GM12875 (cell line): ENCODE measurements around the gene CCDC187.

Experiments
- H3K4me3 ChIP-seq: one replicate; pipeline ENCODE4 v1.5.1; 2011; ENCODE audit warnings: low read depth, low read length, control low read depth
- CTCF ChIP-seq: IDR thresholded peaks from 2 replicates; pipeline ENCODE4 v1.5.1; 2011; ENCODE audit warnings: low read depth, mild to moderate bottlenecking, control low read depth, inconsistent platforms, low read length, moderate library complexity, borderline replicate concordance; ENCODE audit not compliant: insufficient read depth

CCDC187 gene

GRCh38 chr9:136277746-136278145 is 26.1 kb downstream of the CCDC187 start:
- no peak for TF ChIP-seq CTCF
- H3K4me3 ChIP-seq: no peak overlapping the region

- TF ChIP-seq CTCF: no peak
- H3K4me3 ChIP-seq: no peak overlapping the region
These were observed 27.2 kb downstream of the CCDC187 start for GRCh38 chr9:136276716-136277115.

- TF ChIP-seq CTCF: no peak
- no peak overlapping the region for H3K4me3 ChIP-seq
These were observed 28.1 kb downstream of the CCDC187 start for GRCh38 chr9:136275655-136276429.

GRCh38 chr9:136274786-136275654 is 28.9 kb downstream of the CCDC187 start:
- TF ChIP-seq CTCF: no peak
- H3K4me3 ChIP-seq: no peak overlapping the region

- no peak for TF ChIP-seq CTCF
These were observed 29.7 kb downstream of the CCDC187 start for GRCh38 chr9:136273921-136274785.

GRCh38 chr9:136273244-136273865 is 30.5 kb downstream of the CCDC187 start:
- TF ChIP-seq CTCF: no peak
- no peak overlapping the region for H3K4me3 ChIP-seq

More at GRCh38 chr9:136273921-136274785, 29.7 kb downstream of the CCDC187 start:
- no peak overlapping the region for H3K4me3 ChIP-seq
